PC-3 (cell line): ENCODE data around the gene ABCD4.

Experiments used
- CTCF ChIP-seq: fragments of 300-600 bp; sonication (generic); conservative IDR thresholded peaks from 2 replicates; pipeline ENCODE4 v1.5.1; 2017; ENCODE audit warnings: antibody characterized with exemption, low read depth, mild to moderate bottlenecking, low read length
- EZH2 ChIP-seq: fragments of 300-600 bp; sonication (generic); IDR thresholded peaks from one replicate; pipeline ENCODE4 v1.6.1; 2017; ENCODE audit warnings: antibody characterized with exemption, mild to moderate bottlenecking, low read length; ENCODE audit not compliant: unreplicated experiment
- EZH2phosphoT487 ChIP-seq: fragments of 300-600 bp; sonication (generic); IDR thresholded peaks from 2 replicates; pipeline ENCODE4 v1.6.1; 2018; ENCODE audit warnings: mild to moderate bottlenecking, antibody characterized with exemption, low read length, borderline replicate concordance

- TF ChIP-seq CTCF, result no peak
- TF ChIP-seq EZH2, result peak; percentile 84
- TF ChIP-seq EZH2phosphoT487, result no peak
Measured at GRCh38 chr14:74240794-74241651, 61.7 kb downstream of the ABCD4 start.
